MCF 10A (cell line): ENCODE measurements around the gene NIPBL. TPM values are rescaled to one million over a fixed set of nuclear protein-coding genes. Genes with fewer than 3 reads are reported as not detected.

Experiments used
- BruUV-seq: library from RNA; stranded (reverse); fragments of 400-500 nt; replicated peaks from 2 replicates; lab custom pipeline; 2021; lab: Mats Ljungman, UMichigan
- CTCF ChIA-PET: fragments of 300-600 bp; sonication (Branson Sonifier 250); formaldehyde crosslinking; extraction: SDS; loops from one replicate; lab custom pipeline; 2021; ENCODE audit warnings: antibody characterized with exemption, inconsistent platforms; lab: Yijun Ruan, JAX
- POLR2A ChIA-PET: fragments of 300-600, 350-650 bp; sonication (Branson Sonifier 250); formaldehyde crosslinking; extraction: SDS; loops from one replicate; lab custom pipeline; 2020; ENCODE audit warnings: antibody characterized with exemption, inconsistent platforms; lab: Yijun Ruan, JAX
- DNase-seq: peaks from one replicate; pipeline ENCODE4 v3.0.0-alpha.2; 2018; ENCODE audit not compliant: unreplicated experiment
- H3K27ac Mint-ChIP-seq: one replicate; pipeline ENCODE4 v1.8.0; 2022; ENCODE audit warnings: mild to moderate bottlenecking, low read depth, mixed read lengths; ENCODE audit not compliant: unreplicated experiment
- H3K27me3 Mint-ChIP-seq: one replicate; pipeline ENCODE4 v1.8.0; 2022; ENCODE audit warnings: mixed read lengths; ENCODE audit not compliant: insufficient read depth, unreplicated experiment
- H3K36me3 Mint-ChIP-seq: one replicate; pipeline ENCODE4 v1.8.0; 2022; ENCODE audit warnings: mild to moderate bottlenecking, moderate library complexity, mixed read lengths; ENCODE audit not compliant: insufficient read depth, unreplicated experiment
- H3K4me1 Mint-ChIP-seq: one replicate; pipeline ENCODE4 v1.8.0; 2022; ENCODE audit warnings: mixed read lengths; ENCODE audit not compliant: insufficient read depth, unreplicated experiment
- H3K4me3 Mint-ChIP-seq: one replicate; pipeline ENCODE4 v1.8.0; 2022; ENCODE audit warnings: mild to moderate bottlenecking, moderate library complexity, mixed read lengths; ENCODE audit not compliant: unreplicated experiment
- H3K9me3 Mint-ChIP-seq: one replicate; pipeline ENCODE4 v1.8.0; 2022; ENCODE audit warnings: mixed read lengths; ENCODE audit not compliant: unreplicated experiment
- CTCF ChIP-seq: fragments of 200-600 bp; IDR thresholded peaks from one replicate; pipeline ENCODE4 v1.8.0; 2022; ENCODE audit warnings: antibody characterized with exemption, mild to moderate bottlenecking; ENCODE audit not compliant: unreplicated experiment
- intact Hi-C: fragments of 100-400 bp; cut with micrococcal nuclease; formaldehyde crosslinking; loops from 2 replicates; pipeline ENCODE4 v1.14.1; 2022
- total RNA-seq: library from RNA; stranded (reverse); gene quantifications from 2 replicates; pipeline ENCODE4 v1.2.3, GENCODE V29; 2022

NIPBL gene
- total RNA-seq, 1 experiment from 2014 or later: 46.2 TPM

GRCh38 chr5:36978196-36978595, 101.6 kb downstream of the NIPBL start:
- no peak for DNase-seq
- Mint-ChIP-seq H3K27me3 (no peaks in the 10 kb centered on the region), H3K27ac (no peak overlapping the region), H3K9me3 (no peaks in the 10 kb centered on the region), H3K4me1 (no peaks in the 10 kb centered on the region), H3K36me3 (peaks cover 39% of the 10 kb centered on the region), H3K4me3 (no peak overlapping the region)
- POLR2A ChIA-PET: no interaction called here
- intact Hi-C loops: no loop called here
- TF ChIP-seq CTCF: no peak
- BruUV-seq: no TSS peak
- CTCF ChIA-PET: no interaction called here

GRCh38 chr5:36982146-36982545, 105.6 kb downstream of the NIPBL start:
- H3K4me1 Mint-ChIP-seq: no peaks in the 10 kb centered on the region
- no peak overlapping the region for H3K4me3 Mint-ChIP-seq
- no peak overlapping the region for H3K27ac Mint-ChIP-seq
- intact Hi-C loops: no loop called here
- peaks cover 25% of the 10 kb centered on the region for H3K36me3 Mint-ChIP-seq
- ChIA-PET POLR2A (interaction anchor here (0.7 kb wide), 1 partner anchor 383 kb away, joined by 3 read pairs; no protein-coding TSS in a partner anchor), CTCF (no interaction called here)
- no peaks in the 10 kb centered on the region for H3K27me3 Mint-ChIP-seq
- BruUV-seq: no TSS peak
- H3K9me3 Mint-ChIP-seq: no peaks in the 10 kb centered on the region
- no peak for TF ChIP-seq CTCF
- no peak for DNase-seq

GRCh38 chr5:36985387-36985786, 108.8 kb downstream of the NIPBL start:
- Mint-ChIP-seq H3K27me3 (no peaks in the 10 kb centered on the region), H3K4me1 (no peaks in the 10 kb centered on the region), H3K4me3 (no peak overlapping the region), H3K36me3 (peaks cover 12% of the 10 kb centered on the region), H3K27ac (no peak overlapping the region), H3K9me3 (no peaks in the 10 kb centered on the region)
- intact Hi-C loops: no loop called here
- DNase-seq: no peak
- ChIA-PET CTCF (no interaction called here), POLR2A (interaction anchor here (1.8 kb wide), 1 partner anchor 9 kb away, joined by 4 read pairs; no protein-coding TSS in a partner anchor)
- no peak for TF ChIP-seq CTCF
- BruUV-seq: TSS peak; percentile 64

GRCh38 chr5:36988396-36988795, 111.8 kb downstream of the NIPBL start:
- Mint-ChIP-seq H3K9me3 (no peaks in the 10 kb centered on the region), H3K4me3 (no peak overlapping the region), H3K27ac (no peak overlapping the region)

More at GRCh38 chr5:36988396-36988795, 111.8 kb downstream of the NIPBL start:
- TF ChIP-seq CTCF: no peak
- Mint-ChIP-seq H3K27me3 (no peaks in the 10 kb centered on the region), H3K4me1 (no peaks in the 10 kb centered on the region), H3K36me3 (peaks cover 12% of the 10 kb centered on the region)
- intact Hi-C loops: no loop called here
- POLR2A ChIA-PET: interaction anchor here (0.8 kb wide), 1 partner anchor 110 kb away, joined by 4 read pairs; no protein-coding TSS in a partner anchor
- BruUV-seq: no TSS peak
- DNase-seq: no peak
- CTCF ChIA-PET: interaction anchor here (1.0 to 1.2 kb wide), 2 partner anchors 248 to 251 kb away, joined by 3 read pairs; no protein-coding TSS in a partner anchor
